ENCODE data around the gene CRIP2.

Gene CRIP2

GRCh38 chr14:105476097-105476830 lies 1.6 kb downstream of the CRIP2 start:
- DNase-seq (ENCODE audit: low read depth in 3 of 3, low spot score in 1 of 3), result no peak

GRCh38 chr14:105476831-105477659 lies 2.4 kb downstream of the CRIP2 start:
- DNase-seq (ENCODE audit: low read depth in 3 of 3, low spot score in 1 of 3), result no peak

- DNase-seq (ENCODE audit: low read depth in 3 of 3, low spot score in 1 of 3), result no peak
These were observed 3.2 kb downstream of the CRIP2 start for GRCh38 chr14:105477660-105478397.

GRCh38 chr14:105478398-105479251 lies 4.0 kb downstream of the CRIP2 start:
- DNase-seq (ENCODE audit: low read depth in 3 of 3, low spot score in 1 of 3), result no peak

- no peak for DNase-seq (ENCODE audit: low read depth in 3 of 3, low spot score in 1 of 3)
These were observed 5.0 kb downstream of the CRIP2 start for GRCh38 chr14:105479431-105480158.

GRCh38 chr14:105480199-105480746 lies 5.7 kb downstream of the CRIP2 start:
- DNase-seq (ENCODE audit: low read depth in 3 of 3, low spot score in 1 of 3), result no peak

GRCh38 chr14:105480807-105481801 lies 6.5 kb downstream of the CRIP2 start:
- peak; percentile 76 to 88 (median 81) for DNase-seq (ENCODE audit: low read depth in 3 of 3, low spot score in 1 of 3)

GRCh38 chr14:105481886-105482457 lies 7.4 kb downstream of the CRIP2 start:
- peak; percentile 70 to 97 (median 89) for DNase-seq (ENCODE audit: low read depth in 3 of 3, low spot score in 1 of 3)

- no peak for DNase-seq (ENCODE audit: low read depth in 3 of 3, low spot score in 1 of 3)
These were observed 8.0 kb downstream of the CRIP2 start for GRCh38 chr14:105482486-105483110.

- DNase-seq (ENCODE audit: low read depth in 3 of 3, low spot score in 1 of 3), result no peak
These were observed 8.9 kb downstream of the CRIP2 start for GRCh38 chr14:105483300-105484068.

- peak in 1 of 3 donors; percentile 37 for DNase-seq (ENCODE audit: low read depth in 3 of 3, low spot score in 1 of 3)
These were observed 9.7 kb downstream of the CRIP2 start for GRCh38 chr14:105484069-105484996.

- no peak for DNase-seq (ENCODE audit: low read depth in 3 of 3, low spot score in 1 of 3)
These were observed 10.4 kb downstream of the CRIP2 start for GRCh38 chr14:105484997-105485393.

- DNase-seq (ENCODE audit: low read depth in 3 of 3, low spot score in 1 of 3), result no peak
These were observed 11.1 kb downstream of the CRIP2 start for GRCh38 chr14:105485739-105486162.

GRCh38 chr14:105486163-105486973 lies 11.7 kb downstream of the CRIP2 start, which contains the start of gene CRIP1:
Gene CRIP1 (plus strand): TSS chr14:105486886. CDS start chr14:105487260, 374 bp downstream.
- no peak for DNase-seq (ENCODE audit: low read depth in 3 of 3, low spot score in 1 of 3)

GRCh38 chr14:105486974-105487448 lies 12.4 kb downstream of the CRIP2 start:
- DNase-seq (ENCODE audit: low read depth in 3 of 3, low spot score in 1 of 3), result peak in 1 of 3 donors; percentile 35

Measured in stimulated activated CD4-positive, alpha-beta T cell treated with anti-CD3 and anti-CD28 coated beads, TNF-alpha, amount 100 ng/mL, for 1 hour (primary cell).